NCI-H2107 treated with DMSO at 0.1 percent for 48 hours (cell line): Measurements from ENCODE around the gene ATAD3B.
"Not testable (repeated sequence)": the region's sequence is repeated elsewhere in the genome, so short reads cannot be mapped to it uniquely, and the experiment has no call there.

Source experiments
- DNase-seq: peaks from one replicate; lab custom pipeline; 2025; ENCODE audit not compliant: unreplicated experiment; lab: John Stamatoyannopoulos, UW

The ATAD3B gene

GRCh38 chr1:1529936-1530335, 58.4 kb downstream of the ATAD3B start:
- no peak for DNase-seq

- DNase-seq = no peak
Measured at GRCh38 chr1:1531947-1532346, 60.4 kb downstream of the ATAD3B start.

- not testable (repeated sequence) for DNase-seq
Measured at GRCh38 chr1:1533176-1533893, 61.8 kb downstream of the ATAD3B start.

GRCh38 chr1:1533894-1534291, 62.3 kb downstream of the ATAD3B start:
- DNase-seq = not testable (repeated sequence)

- no peak for DNase-seq
Measured at GRCh38 chr1:1534401-1535154, 63.0 kb downstream of the ATAD3B start.

- no peak for DNase-seq
Measured at GRCh38 chr1:1535201-1536018, 63.8 kb downstream of the ATAD3B start.

- DNase-seq = no peak
Measured at GRCh38 chr1:1536019-1536937, 64.7 kb downstream of the ATAD3B start.

- no peak for DNase-seq
Measured at GRCh38 chr1:1536938-1537546, 65.5 kb downstream of the ATAD3B start.

- no peak for DNase-seq
Measured at GRCh38 chr1:1537626-1538250, 66.2 kb downstream of the ATAD3B start.

- no peak for DNase-seq
Measured at GRCh38 chr1:1538334-1538733, 66.8 kb downstream of the ATAD3B start.

- no peak for DNase-seq
Measured at GRCh38 chr1:1538989-1539309, 67.4 kb downstream of the ATAD3B start.

GRCh38 chr1:1539310-1540089, 67.9 kb downstream of the ATAD3B start:
- DNase-seq = no peak

- no peak for DNase-seq
Measured at GRCh38 chr1:1540090-1540817, 68.7 kb downstream of the ATAD3B start, which contains the start of gene TMEM240. Gene TMEM240 (minus strand): TSS chr1:1540624. CDS start chr1:1540346, 278 bp downstream.

GRCh38 chr1:1540818-1541628, 69.5 kb downstream of the ATAD3B start:
- no peak for DNase-seq

- DNase-seq = no peak
Measured at GRCh38 chr1:1541956-1542765, 70.6 kb downstream of the ATAD3B start.
